Stimulated activated CD4-positive, alpha-beta T cell treated with anti-CD3 and anti-CD28 coated beads, Interleukin-1b, Interleukin-23, amount 100 ng/mL, for 1 hour (primary cell): ENCODE data around the gene USP19.

Source experiments
- DNase-seq, 2 donors: peaks; one replicate each; pipeline ENCODE4 v3.0.0-alpha.2; 2020; ENCODE audit warnings: low read depth in 2 of 2

Gene USP19

DNA sequence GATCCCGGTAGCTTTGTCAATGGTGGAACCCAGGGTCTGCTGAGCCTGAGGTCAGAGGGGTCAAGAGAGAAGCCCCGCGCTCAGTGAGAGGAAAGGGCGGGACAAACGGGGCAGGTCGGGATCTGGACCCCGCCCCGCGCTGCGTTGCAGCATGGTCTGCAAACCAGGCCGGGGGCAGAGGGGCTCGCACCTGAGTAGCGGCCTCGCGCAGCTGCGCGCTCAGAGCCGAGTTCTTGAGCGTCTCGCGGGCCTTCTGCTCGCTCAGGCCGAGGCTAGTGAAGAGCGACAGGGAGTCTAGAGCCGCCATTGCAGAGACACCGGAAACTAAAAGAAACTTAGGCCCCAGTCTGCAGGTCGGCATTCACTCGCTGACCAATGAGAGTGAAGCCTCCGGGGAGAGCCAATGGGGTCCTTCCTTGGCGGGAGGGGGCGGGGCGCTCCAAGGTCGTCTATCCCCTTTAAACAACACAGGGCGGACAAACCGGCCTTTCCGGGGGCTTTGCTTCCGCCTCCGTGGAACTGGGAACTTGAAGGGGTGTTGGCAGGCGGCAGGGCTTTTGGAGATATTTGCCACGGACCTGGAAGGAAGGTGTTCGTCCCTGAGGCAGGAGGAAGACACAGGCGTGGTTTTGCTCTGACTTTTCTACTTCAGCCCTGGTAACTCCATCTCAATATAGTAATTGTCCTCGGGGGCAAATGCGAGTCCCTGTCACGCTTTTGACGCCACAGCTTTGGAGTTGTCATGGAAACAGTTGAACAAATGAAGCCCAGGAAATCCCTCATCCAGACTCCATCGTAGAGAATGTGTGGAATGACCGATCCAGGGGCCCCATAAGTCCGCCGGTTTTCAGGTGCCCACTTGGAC, 16.0 kb downstream of the USP19 start, which contains the start of gene QARS1:
Gene QARS1, minus strand, starts transcription at position 331 of the 865 bp plus-strand sequence. Its CDS starts 24 bp downstream, at position 307.
- DNase-seq, result peak; percentile 67 to 78

DNA sequence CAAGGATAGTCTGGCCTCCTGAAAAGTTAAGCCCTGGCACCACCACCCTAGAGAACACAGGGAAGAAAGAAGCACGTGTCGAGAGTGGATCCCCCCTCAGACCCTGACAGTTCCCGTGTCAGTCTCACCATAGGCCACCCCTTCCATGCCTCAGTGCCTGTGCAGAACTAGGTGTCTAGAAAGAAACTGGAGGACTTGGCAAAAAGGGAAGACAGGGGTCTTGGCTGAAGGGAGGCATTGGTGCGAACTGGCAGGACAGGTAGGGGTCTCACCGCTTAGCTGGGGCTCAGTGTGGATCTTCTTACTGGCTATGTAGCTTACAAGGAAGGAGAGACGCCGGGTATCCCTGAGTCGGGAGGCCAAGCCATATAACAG, 16.6 kb downstream of the USP19 start:
- DNase-seq, result no peak

DNA sequence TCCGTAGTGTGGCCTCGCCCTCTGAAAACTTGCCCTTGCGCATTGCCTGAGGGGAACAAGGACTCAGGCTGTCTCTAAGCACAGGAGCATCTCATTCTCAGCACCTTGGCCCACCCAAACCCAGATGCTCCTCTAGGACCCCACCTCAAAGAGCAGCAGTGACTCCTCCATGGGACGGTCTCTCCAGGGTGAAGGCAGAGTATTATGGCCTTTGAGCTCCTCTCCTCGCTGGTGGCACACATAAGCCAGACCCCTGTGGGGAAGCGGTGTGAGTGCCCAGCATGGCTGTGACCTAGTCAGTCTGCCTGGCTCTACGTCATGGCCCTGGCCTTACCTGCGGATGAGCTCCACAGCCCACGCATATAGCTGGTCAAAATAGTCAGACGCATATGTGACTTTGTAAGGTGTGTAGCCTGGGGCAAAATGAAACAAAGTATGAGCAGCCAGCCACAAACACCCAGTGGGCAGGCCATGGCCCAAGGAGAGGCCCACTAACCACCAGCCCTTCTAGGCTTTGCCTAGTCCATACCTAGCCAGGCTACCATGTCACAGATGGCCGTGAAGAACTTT, 20.5 kb downstream of the USP19 start:
- DNase-seq, result no peak

DNA sequence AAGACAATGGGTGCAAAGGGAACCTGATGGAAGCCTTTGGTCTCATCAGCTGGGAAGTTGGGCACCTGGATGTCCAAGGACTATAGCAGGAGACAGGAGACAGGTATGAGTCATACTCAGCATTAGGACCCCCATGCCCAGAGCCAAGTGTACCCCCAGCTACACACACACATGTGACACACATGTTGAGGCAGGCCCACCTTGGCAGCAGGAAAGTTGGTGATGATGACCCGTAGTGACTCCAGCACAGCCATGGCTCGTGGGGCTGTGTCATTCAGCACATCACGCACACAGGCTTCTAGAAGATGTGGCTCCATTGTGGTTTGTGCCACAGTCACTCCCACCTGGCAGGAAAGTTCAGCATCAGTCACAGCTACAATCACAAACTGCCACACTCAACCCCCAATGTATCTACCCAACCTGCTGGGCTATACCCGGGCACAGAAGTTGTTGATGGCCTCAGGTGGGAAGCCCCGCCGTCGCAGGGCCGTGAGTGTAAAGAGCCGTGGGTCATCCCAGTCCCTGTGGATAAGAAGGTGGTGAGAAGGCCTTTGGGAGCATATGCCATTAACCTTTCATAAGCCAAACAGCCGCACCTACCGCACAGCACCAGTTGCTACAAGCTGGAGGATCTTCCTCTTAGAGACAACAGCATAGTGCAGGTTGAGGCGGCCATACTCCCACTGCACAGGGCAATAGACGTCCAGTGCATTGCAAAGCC, 21.6 kb downstream of the USP19 start:
- DNase-seq, result no peak

DNA sequence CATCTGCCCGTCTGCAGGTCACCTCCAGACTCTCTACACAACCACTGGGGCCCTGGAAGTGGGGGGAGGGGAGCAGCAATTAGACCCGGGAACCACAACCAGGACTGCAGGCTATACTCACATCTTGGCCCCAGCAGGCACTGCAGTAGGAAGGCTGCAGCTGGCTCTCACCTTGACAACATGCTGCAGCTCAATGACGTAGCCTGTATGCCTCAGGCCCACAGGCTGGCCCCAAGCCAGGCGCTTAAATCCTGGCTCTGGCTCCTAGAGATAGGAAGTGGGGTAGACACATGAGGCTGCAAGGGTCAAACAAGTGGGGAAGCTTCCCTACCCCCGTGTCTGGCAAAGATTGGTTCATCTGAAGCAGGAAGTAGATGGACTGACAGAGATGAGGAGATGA, 22.2 kb downstream of the USP19 start:
- DNase-seq, result no peak

DNA sequence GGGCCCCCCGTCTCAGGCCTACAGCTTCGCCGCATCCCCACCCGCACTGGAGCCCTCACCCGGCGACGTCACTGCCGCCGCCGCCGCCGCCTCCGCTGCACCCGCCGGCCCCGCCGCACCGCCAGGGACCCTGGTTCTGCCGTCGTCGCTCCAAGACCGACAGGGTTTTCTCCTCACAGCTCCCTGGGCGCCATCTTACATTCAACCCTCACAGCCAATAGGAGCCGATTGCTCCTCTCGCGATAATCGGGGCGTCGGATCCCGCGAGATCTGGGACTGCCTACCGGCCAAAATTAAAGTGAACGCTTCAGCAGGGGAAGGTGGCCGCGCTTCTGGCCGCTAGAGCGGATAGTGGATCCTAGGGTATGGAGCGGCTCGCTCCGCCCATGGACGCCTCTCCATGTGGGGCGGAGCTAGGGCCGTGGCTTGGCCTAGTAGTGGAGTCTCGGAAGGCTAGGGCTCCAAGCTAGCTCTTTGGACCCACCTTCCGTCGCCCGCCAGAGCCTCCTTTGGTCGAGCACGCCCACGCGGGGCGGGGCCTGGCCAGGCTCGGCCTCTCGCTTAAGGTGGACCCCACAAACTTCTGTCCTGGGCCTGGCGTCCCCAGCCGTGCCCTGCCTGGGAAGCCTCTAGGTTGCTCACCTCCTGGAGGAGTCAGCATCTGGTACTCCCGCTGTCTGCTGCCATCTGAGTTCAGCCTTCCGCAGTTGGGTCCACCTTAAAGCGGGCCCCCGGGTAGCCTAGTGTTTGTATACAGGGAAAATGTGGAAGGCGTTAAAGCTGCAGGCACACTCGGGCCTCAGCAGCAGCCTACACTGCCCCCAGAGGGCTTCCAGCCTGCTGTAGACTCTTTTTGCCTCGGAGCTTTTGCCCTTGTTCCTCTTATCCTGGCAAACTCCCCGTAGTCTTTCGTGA, 26.5 kb downstream of the USP19 start, which contains the start of gene QRICH1:
Gene QRICH1, minus strand, starts transcription at position 219 of the 915 bp plus-strand sequence. CDS start 17,054 bp downstream, outside the sequence.
- peak; percentile 88 to 91 for DNase-seq

DNA sequence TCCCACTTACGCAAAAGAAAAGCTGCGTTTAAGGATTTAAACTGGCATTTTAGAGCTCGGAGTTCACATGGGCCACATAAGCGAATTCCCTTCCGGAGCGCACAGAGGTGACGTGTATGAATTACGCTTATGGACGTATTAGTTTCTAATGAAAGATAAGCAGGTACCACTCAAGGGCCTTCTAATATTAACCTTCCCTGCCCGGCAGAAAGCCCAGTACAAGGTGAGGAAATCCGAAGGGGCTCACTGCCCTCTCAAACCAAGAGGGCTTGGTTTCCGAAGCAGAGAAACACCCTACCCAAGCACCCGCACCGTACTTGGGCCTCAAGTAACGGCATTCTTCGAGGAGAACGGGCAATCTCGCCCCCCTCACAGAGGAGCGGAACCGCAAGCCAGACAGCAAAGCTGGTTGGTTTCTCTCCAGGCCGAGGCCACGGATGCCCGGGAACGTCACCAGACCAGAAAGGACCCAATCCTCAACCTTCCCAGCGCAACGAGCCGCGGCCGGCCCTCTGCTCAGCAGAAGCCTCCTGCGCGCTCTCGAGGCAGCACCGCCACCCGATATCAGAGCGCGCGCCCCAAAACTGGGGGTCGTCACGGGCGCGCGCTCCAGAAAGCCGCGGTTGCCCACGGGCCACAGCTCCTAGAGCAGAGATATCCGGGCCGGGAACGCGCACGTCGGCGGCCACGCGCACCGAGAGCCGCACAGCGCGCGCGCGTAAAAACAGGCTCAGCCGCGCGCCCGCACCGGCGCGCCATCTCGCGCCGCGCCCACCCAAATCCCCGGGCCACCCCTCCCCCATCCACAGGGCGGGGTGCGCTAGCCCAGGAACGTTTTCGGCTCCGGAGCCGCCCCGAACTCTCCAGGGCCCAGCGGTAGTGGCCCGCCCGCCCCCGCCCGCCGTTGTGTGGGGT, 27.4 kb downstream of the USP19 start:
- peak; percentile 35 to 62 for DNase-seq

DNA sequence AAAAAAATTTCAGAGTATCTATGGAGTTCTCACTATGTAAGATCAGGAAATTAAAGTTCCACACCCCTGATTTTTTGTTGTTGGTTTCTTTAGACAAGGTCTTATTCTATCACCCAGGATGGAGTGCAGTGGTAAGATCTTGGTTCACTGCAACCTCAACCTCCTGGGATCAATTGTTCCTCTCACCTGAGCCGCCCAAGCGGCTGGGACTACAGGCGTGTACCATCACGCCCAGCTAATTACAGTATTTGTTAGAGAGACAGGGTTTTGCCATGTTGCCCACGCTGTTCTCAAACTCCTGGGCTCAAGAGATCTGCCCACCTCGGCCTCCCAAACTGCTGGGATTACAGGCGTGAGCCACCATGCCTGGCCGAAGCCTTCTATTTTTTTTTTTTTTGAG, 39.2 kb downstream of the USP19 start:
- DNase-seq, result no peak

DNA sequence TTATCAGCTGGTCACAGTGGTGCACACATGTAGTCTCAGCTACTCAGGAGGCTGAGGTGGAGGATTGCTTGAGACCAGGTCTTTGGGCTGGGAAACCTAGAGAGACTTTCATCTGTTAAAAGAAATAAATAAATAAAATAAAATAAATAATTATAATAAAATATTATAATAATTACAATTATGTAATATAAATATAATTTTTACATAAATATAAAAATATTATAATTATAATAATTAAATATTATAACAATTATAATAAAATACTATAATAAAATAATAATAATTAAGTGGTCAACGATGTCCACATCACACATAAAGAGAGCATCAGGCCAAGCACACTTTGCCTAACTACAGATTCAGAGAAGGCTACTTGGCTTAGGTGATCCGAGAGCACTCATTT, 41.4 kb downstream of the USP19 start:
- no peak for DNase-seq

DNA sequence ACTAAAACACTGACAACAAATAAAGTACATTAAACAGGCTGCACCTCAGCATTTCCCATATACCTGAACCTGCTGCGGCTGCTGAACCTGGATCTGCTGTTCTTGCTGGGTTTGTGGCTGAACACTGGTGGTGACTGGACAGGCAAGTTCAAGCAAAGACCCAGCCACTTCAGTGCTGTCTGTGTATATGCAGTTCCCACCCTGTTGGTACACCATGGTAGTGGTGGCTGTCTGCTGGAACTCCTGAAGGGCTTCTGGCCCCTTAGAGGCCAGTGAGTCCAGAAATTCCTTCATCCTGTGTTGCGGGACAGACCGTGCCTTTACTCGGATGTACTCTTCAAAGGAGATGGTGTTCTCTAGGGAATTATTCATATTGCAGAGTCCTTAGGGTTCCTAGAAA, 44.0 kb downstream of the USP19 start:
- no peak for DNase-seq

DNA sequence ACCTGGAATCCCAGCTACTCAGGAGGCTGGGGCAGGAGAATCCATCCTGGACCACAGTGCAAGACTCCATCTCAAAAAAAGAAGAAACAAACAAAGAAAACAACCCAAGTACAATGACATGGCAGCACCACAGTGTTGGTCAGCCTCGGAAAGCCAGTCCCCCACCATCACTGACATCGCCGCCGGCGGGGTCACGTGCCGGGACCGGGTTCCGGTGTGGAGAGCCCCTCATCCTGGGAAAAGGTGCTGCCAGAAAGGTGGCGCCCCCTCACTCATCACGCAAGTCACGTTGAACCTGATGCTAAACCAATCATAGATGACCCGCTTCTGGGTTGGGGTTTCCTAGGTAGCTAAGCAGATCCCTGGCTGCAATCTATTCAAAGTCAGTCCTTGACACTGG, 44.5 kb downstream of the USP19 start:
- no peak for DNase-seq
